MM.1S (cell line): Measurements from ENCODE around the gene KANSL3.

ENCODE experiments used
- EZH2 ChIP-seq: fragments of 300-600 bp; sonication (generic); optimal IDR thresholded peaks from 2 replicates; pipeline ENCODE3; 2017; ENCODE audit warnings: low read depth, mild to moderate bottlenecking, antibody characterized with exemption, low read length, mixed read lengths
- EZH2phosphoT487 ChIP-seq: fragments of 300-600 bp; sonication (generic); IDR thresholded peaks from 2 replicates; pipeline ENCODE4 v1.6.1; 2018; ENCODE audit warnings: antibody characterized with exemption, low read length
- TF ChIP-seq, protein P1 (sequence below): fragments of 300-600 bp; sonication (generic); IDR thresholded peaks from 2 replicates; pipeline ENCODE4 v1.5.1; 2016; ENCODE audit warnings: antibody characterized with exemption, low read length, mixed read lengths

DNA sequence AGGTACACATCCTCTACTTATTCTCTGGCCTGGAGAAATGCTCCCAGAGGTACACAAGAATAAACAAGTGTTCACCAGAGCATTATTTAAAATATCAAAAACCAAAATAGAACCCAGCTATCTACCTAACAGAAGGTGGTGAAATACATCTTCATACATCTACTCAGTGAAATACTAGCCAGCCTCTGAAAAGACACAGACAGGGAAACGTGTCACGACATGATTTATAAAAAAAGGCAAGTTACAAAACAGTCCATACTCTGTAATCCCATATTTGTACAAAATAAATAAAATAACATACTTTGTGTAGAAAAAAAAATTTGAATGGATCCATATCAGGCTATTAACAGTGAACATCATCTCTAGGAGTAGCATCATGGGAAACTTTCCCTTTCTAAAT lies 38.2 kb downstream of the KANSL3 start:
- TF ChIP-seq, protein P1, sequence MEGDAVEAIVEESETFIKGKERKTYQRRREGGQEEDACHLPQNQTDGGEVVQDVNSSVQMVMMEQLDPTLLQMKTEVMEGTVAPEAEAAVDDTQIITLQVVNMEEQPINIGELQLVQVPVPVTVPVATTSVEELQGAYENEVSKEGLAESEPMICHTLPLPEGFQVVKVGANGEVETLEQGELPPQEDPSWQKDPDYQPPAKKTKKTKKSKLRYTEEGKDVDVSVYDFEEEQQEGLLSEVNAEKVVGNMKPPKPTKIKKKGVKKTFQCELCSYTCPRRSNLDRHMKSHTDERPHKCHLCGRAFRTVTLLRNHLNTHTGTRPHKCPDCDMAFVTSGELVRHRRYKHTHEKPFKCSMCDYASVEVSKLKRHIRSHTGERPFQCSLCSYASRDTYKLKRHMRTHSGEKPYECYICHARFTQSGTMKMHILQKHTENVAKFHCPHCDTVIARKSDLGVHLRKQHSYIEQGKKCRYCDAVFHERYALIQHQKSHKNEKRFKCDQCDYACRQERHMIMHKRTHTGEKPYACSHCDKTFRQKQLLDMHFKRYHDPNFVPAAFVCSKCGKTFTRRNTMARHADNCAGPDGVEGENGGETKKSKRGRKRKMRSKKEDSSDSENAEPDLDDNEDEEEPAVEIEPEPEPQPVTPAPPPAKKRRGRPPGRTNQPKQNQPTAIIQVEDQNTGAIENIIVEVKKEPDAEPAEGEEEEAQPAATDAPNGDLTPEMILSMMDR = no peak
- TF ChIP-seq EZH2 (no peak), EZH2phosphoT487 (no peak)
